Measurements from ENCODE around the gene MRPL19.

MRPL19 gene

GRCh38 chr2:75645643-75646042 lies 940 bp upstream of the MRPL19 start:
- no peak for TF ChIP-seq CTCF (IDR thresholded peaks at IDR 0.05; ENCODE audit: low read depth, low read length)
- no peak for DNase-seq (ENCODE audit: extremely low read depth, low read depth)

GRCh38 chr2:75646090-75646582 lies 447 bp upstream of the MRPL19 start:
- DNase-seq (ENCODE audit: extremely low read depth, low read depth): no peak

GRCh38 chr2:75647771-75648170 lies 1.2 kb downstream of the MRPL19 start:
- TF ChIP-seq CTCF (IDR thresholded peaks at IDR 0.05; ENCODE audit: low read depth, low read length): no peak
- DNase-seq (ENCODE audit: extremely low read depth, low read depth): no peak

More at GRCh38 chr2:75646090-75646582, 447 bp upstream of the MRPL19 start:
- TF ChIP-seq CTCF (IDR thresholded peaks at IDR 0.05; ENCODE audit: low read depth, low read length): no peak

- no peak for DNase-seq (ENCODE audit: extremely low read depth, low read depth)
Measured at GRCh38 chr2:75654012-75654411, 7.4 kb downstream of the MRPL19 start.

DNA sequence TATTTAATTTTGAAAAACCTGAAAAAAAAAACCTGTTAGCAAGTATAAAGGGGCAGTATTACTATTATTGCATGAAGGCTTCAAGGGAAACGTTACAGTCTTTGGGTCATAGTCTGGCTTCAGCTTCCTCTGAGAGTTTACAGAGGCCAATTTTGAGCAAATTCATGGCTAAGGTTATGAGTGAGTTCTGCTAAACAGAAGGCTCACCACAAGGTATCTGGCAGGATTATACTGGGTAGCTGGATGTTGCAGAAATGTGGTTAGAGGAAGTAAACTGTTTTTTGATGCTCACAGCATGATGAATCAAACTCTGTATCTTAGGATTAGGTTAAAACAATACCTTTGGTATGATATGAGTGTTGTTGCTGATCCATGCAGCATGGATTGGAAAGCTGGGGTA lies 9.3 kb downstream of the MRPL19 start:
- DNase-seq (ENCODE audit: extremely low read depth, low read depth): no peak
- TF ChIP-seq CTCF (IDR thresholded peaks at IDR 0.05; ENCODE audit: low read depth, low read length): no peak

More at GRCh38 chr2:75654012-75654411, 7.4 kb downstream of the MRPL19 start:
- no peak for TF ChIP-seq CTCF (IDR thresholded peaks at IDR 0.05; ENCODE audit: low read depth, low read length)

DNA sequence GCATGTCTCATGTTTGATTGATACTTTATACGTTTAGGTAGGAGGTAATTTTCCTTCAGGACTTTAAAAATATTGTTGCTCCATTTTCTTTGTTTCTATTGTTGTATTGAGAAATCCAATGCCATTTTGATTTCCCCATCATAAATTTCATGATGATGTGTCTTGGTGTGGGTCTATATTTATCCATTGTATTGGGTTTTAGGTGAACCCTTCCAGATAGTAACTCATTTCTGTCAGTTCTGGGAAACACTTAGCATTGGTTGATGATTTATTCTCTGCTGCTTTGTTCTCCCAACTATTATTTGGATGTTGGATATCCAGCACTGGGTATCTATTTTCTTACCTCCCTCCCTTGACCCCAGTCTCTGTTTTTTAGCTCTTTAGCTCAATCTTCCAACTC lies 10.0 kb downstream of the MRPL19 start:
- no peak for DNase-seq (ENCODE audit: extremely low read depth, low read depth)
- no peak for TF ChIP-seq CTCF (IDR thresholded peaks at IDR 0.05; ENCODE audit: low read depth, low read length)

DNA sequence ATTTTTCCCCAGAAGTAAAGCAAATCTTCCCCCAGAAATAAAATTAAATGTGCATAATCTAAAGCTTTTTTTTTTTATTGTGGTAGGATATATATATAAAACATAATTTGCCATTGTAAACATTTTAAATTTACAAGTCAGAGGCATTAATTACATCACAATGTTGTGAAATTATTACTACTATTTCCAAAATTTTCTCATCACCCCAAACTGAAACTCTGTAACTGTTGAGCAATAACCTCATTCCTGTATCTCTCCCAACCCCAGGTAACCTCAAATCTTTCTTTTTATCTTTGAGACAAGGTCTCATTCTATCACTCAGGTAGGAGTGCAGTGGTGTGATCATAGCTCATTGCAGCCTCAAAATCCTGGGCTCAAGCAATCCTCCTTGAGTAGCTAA lies 11.2 kb downstream of the MRPL19 start:
- TF ChIP-seq CTCF (IDR thresholded peaks at IDR 0.05; ENCODE audit: low read depth, low read length): no peak
- DNase-seq (ENCODE audit: extremely low read depth, low read depth): no peak

Measured in AG09319 (cell line).